ENCODE data around the gene GOLGA6L26.
"Not testable (repeated sequence)": the region's sequence is repeated elsewhere in the genome, so short reads cannot be mapped to it uniquely, and the experiment has no call there.

GOLGA6L26 gene

GRCh38 chr15:23334096-23334495 lies at the start of gene GOLGA6L26:
Gene GOLGA6L26, minus strand, starts transcription at chr15:23334196. Its CDS starts 61 bp downstream, at chr15:23334135.
- H3K4me3 ChIP-seq (ENCODE audit: low read depth in 1 of 2, low read length in 2 of 2); H3K4me1 ChIP-seq (ENCODE audit: control insufficient read depth in 1 of 2, insufficient read depth in 2 of 2, low read length in 2 of 2); H3K27ac ChIP-seq (ENCODE audit: low read depth, low read length); H3K27me3 ChIP-seq (ENCODE audit: control insufficient read depth in 1 of 2, insufficient read depth in 2 of 2, low read length in 2 of 2); H3K9me3 ChIP-seq (ENCODE audit: control insufficient read depth in 1 of 2, low read length in 2 of 2); H3K36me3 ChIP-seq (ENCODE audit: control insufficient read depth in 1 of 2, insufficient read depth in 2 of 2, low read length in 2 of 2); H3K9ac ChIP-seq (ENCODE audit: low read depth in 1 of 2, low read length in 2 of 2): not testable (repeated sequence)

GRCh38 chr15:23381192-23381591 lies 47.2 kb upstream of the GOLGA6L26 start:
- not testable (repeated sequence) for H3K36me3 ChIP-seq (ENCODE audit: control insufficient read depth in 1 of 2, insufficient read depth in 2 of 2, low read length in 2 of 2); H3K27me3 ChIP-seq (ENCODE audit: control insufficient read depth in 1 of 2, insufficient read depth in 2 of 2, low read length in 2 of 2); H3K9ac ChIP-seq (ENCODE audit: low read depth in 1 of 2, low read length in 2 of 2); H3K4me1 ChIP-seq (ENCODE audit: control insufficient read depth in 1 of 2, insufficient read depth in 2 of 2, low read length in 2 of 2); H3K9me3 ChIP-seq (ENCODE audit: control insufficient read depth in 1 of 2, low read length in 2 of 2); H3K27ac ChIP-seq (ENCODE audit: low read depth, low read length); H3K4me3 ChIP-seq (ENCODE audit: low read depth in 1 of 2, low read length in 2 of 2)

GRCh38 chr15:23380700-23381099 lies 46.7 kb upstream of the GOLGA6L26 start:
- not testable (repeated sequence) for H3K4me3 ChIP-seq (ENCODE audit: low read depth in 1 of 2, low read length in 2 of 2); H3K9ac ChIP-seq (ENCODE audit: low read depth in 1 of 2, low read length in 2 of 2); H3K27me3 ChIP-seq (ENCODE audit: control insufficient read depth in 1 of 2, insufficient read depth in 2 of 2, low read length in 2 of 2); H3K36me3 ChIP-seq (ENCODE audit: control insufficient read depth in 1 of 2, insufficient read depth in 2 of 2, low read length in 2 of 2); H3K9me3 ChIP-seq (ENCODE audit: control insufficient read depth in 1 of 2, low read length in 2 of 2); H3K27ac ChIP-seq (ENCODE audit: low read depth, low read length); H3K4me1 ChIP-seq (ENCODE audit: control insufficient read depth in 1 of 2, insufficient read depth in 2 of 2, low read length in 2 of 2)

- H3K4me3 ChIP-seq (ENCODE audit: low read depth in 1 of 2, low read length in 2 of 2); H3K27me3 ChIP-seq (ENCODE audit: control insufficient read depth in 1 of 2, insufficient read depth in 2 of 2, low read length in 2 of 2); H3K4me1 ChIP-seq (ENCODE audit: control insufficient read depth in 1 of 2, insufficient read depth in 2 of 2, low read length in 2 of 2); H3K27ac ChIP-seq (ENCODE audit: low read depth, low read length); H3K9ac ChIP-seq (ENCODE audit: low read depth in 1 of 2, low read length in 2 of 2); H3K36me3 ChIP-seq (ENCODE audit: control insufficient read depth in 1 of 2, insufficient read depth in 2 of 2, low read length in 2 of 2); H3K9me3 ChIP-seq (ENCODE audit: control insufficient read depth in 1 of 2, low read length in 2 of 2): not testable (repeated sequence)
Measured at GRCh38 chr15:23378946-23379345, 45.0 kb upstream of the GOLGA6L26 start.

GRCh38 chr15:23374226-23374625 lies 40.2 kb upstream of the GOLGA6L26 start:
- not testable (repeated sequence) for H3K4me1 ChIP-seq (ENCODE audit: control insufficient read depth in 1 of 2, insufficient read depth in 2 of 2, low read length in 2 of 2); H3K4me3 ChIP-seq (ENCODE audit: low read depth in 1 of 2, low read length in 2 of 2); H3K9me3 ChIP-seq (ENCODE audit: control insufficient read depth in 1 of 2, low read length in 2 of 2); H3K27ac ChIP-seq (ENCODE audit: low read depth, low read length); H3K36me3 ChIP-seq (ENCODE audit: control insufficient read depth in 1 of 2, insufficient read depth in 2 of 2, low read length in 2 of 2); H3K9ac ChIP-seq (ENCODE audit: low read depth in 1 of 2, low read length in 2 of 2); H3K27me3 ChIP-seq (ENCODE audit: control insufficient read depth in 1 of 2, insufficient read depth in 2 of 2, low read length in 2 of 2)

- H3K4me3 ChIP-seq (ENCODE audit: low read depth in 1 of 2, low read length in 2 of 2); H3K9me3 ChIP-seq (ENCODE audit: control insufficient read depth in 1 of 2, low read length in 2 of 2): not testable (repeated sequence)
Measured at GRCh38 chr15:23372891-23373600, 39.0 kb upstream of the GOLGA6L26 start.

GRCh38 chr15:23372284-23372683 lies 38.3 kb upstream of the GOLGA6L26 start:
- Histone ChIP-seq H3K9ac (ENCODE audit: low read depth in 1 of 2, low read length in 2 of 2) (no peak overlapping the region), H3K36me3 (ENCODE audit: control insufficient read depth in 1 of 2, insufficient read depth in 2 of 2, low read length in 2 of 2) (no peaks in the 10 kb centered on the region), H3K9me3 (ENCODE audit: control insufficient read depth in 1 of 2, low read length in 2 of 2) (no peaks in the 10 kb centered on the region), H3K4me1 (ENCODE audit: control insufficient read depth in 1 of 2, insufficient read depth in 2 of 2, low read length in 2 of 2) (no peaks in the 10 kb centered on the region), H3K27me3 (ENCODE audit: control insufficient read depth in 1 of 2, insufficient read depth in 2 of 2, low read length in 2 of 2) (no peaks in the 10 kb centered on the region), H3K27ac (ENCODE audit: low read depth, low read length) (no peak overlapping the region), H3K4me3 (ENCODE audit: low read depth in 1 of 2, low read length in 2 of 2) (no peak overlapping the region)

More at GRCh38 chr15:23372891-23373600, 39.0 kb upstream of the GOLGA6L26 start:
- not testable (repeated sequence) for H3K36me3 ChIP-seq (ENCODE audit: control insufficient read depth in 1 of 2, insufficient read depth in 2 of 2, low read length in 2 of 2); H3K9ac ChIP-seq (ENCODE audit: low read depth in 1 of 2, low read length in 2 of 2); H3K4me1 ChIP-seq (ENCODE audit: control insufficient read depth in 1 of 2, insufficient read depth in 2 of 2, low read length in 2 of 2); H3K27me3 ChIP-seq (ENCODE audit: control insufficient read depth in 1 of 2, insufficient read depth in 2 of 2, low read length in 2 of 2); H3K27ac ChIP-seq (ENCODE audit: low read depth, low read length)

GRCh38 chr15:23371868-23372267 lies 37.9 kb upstream of the GOLGA6L26 start:
- not testable (repeated sequence) for H3K27me3 ChIP-seq (ENCODE audit: control insufficient read depth in 1 of 2, insufficient read depth in 2 of 2, low read length in 2 of 2); H3K36me3 ChIP-seq (ENCODE audit: control insufficient read depth in 1 of 2, insufficient read depth in 2 of 2, low read length in 2 of 2); H3K27ac ChIP-seq (ENCODE audit: low read depth, low read length); H3K9me3 ChIP-seq (ENCODE audit: control insufficient read depth in 1 of 2, low read length in 2 of 2); H3K4me1 ChIP-seq (ENCODE audit: control insufficient read depth in 1 of 2, insufficient read depth in 2 of 2, low read length in 2 of 2); H3K4me3 ChIP-seq (ENCODE audit: low read depth in 1 of 2, low read length in 2 of 2); H3K9ac ChIP-seq (ENCODE audit: low read depth in 1 of 2, low read length in 2 of 2)

- H3K27ac ChIP-seq (ENCODE audit: low read depth, low read length); H3K27me3 ChIP-seq (ENCODE audit: control insufficient read depth in 1 of 2, insufficient read depth in 2 of 2, low read length in 2 of 2); H3K36me3 ChIP-seq (ENCODE audit: control insufficient read depth in 1 of 2, insufficient read depth in 2 of 2, low read length in 2 of 2); H3K9ac ChIP-seq (ENCODE audit: low read depth in 1 of 2, low read length in 2 of 2); H3K4me1 ChIP-seq (ENCODE audit: control insufficient read depth in 1 of 2, insufficient read depth in 2 of 2, low read length in 2 of 2); H3K4me3 ChIP-seq (ENCODE audit: low read depth in 1 of 2, low read length in 2 of 2); H3K9me3 ChIP-seq (ENCODE audit: control insufficient read depth in 1 of 2, low read length in 2 of 2): not testable (repeated sequence)
Measured at GRCh38 chr15:23371134-23371533, 37.1 kb upstream of the GOLGA6L26 start.

GRCh38 chr15:23370578-23370977 lies 36.6 kb upstream of the GOLGA6L26 start:
- no peaks in the 10 kb centered on the region for H3K4me1 ChIP-seq (ENCODE audit: control insufficient read depth in 1 of 2, insufficient read depth in 2 of 2, low read length in 2 of 2)
- no peaks in the 10 kb centered on the region for H3K27me3 ChIP-seq (ENCODE audit: control insufficient read depth in 1 of 2, insufficient read depth in 2 of 2, low read length in 2 of 2)
- no peak overlapping the region for H3K4me3 ChIP-seq (ENCODE audit: low read depth in 1 of 2, low read length in 2 of 2)
- no peak overlapping the region for H3K27ac ChIP-seq (ENCODE audit: low read depth, low read length)
- H3K36me3 ChIP-seq (ENCODE audit: control insufficient read depth in 1 of 2, insufficient read depth in 2 of 2, low read length in 2 of 2): no peaks in the 10 kb centered on the region
- no peaks in the 10 kb centered on the region for H3K9me3 ChIP-seq (ENCODE audit: control insufficient read depth in 1 of 2, low read length in 2 of 2)
- H3K9ac ChIP-seq (ENCODE audit: low read depth in 1 of 2, low read length in 2 of 2): no peak overlapping the region

- not testable (repeated sequence) for H3K27me3 ChIP-seq (ENCODE audit: control insufficient read depth in 1 of 2, insufficient read depth in 2 of 2, low read length in 2 of 2); H3K9ac ChIP-seq (ENCODE audit: low read depth in 1 of 2, low read length in 2 of 2); H3K4me1 ChIP-seq (ENCODE audit: control insufficient read depth in 1 of 2, insufficient read depth in 2 of 2, low read length in 2 of 2); H3K36me3 ChIP-seq (ENCODE audit: control insufficient read depth in 1 of 2, insufficient read depth in 2 of 2, low read length in 2 of 2); H3K4me3 ChIP-seq (ENCODE audit: low read depth in 1 of 2, low read length in 2 of 2); H3K9me3 ChIP-seq (ENCODE audit: control insufficient read depth in 1 of 2, low read length in 2 of 2); H3K27ac ChIP-seq (ENCODE audit: low read depth, low read length)
Measured at GRCh38 chr15:23364261-23364660, 30.3 kb upstream of the GOLGA6L26 start.
